GM18873 (cell line): Measurements from ENCODE around the gene FRMD4A.
"Not testable (repeated sequence)": the region's sequence is repeated elsewhere in the genome, so short reads cannot be mapped to it uniquely, and the experiment has no call there.

ENCODE experiments used
- ATAC-seq: cut with Tn5 transposase; IDR thresholded peaks from one replicate; pipeline ENCODE4 v1.9.1; 2021; ENCODE audit warnings: mild to moderate bottlenecking, moderate library complexity, moderate number of reproducible peaks; ENCODE audit not compliant: unreplicated experiment, low FRiP score

FRMD4A gene

DNA sequence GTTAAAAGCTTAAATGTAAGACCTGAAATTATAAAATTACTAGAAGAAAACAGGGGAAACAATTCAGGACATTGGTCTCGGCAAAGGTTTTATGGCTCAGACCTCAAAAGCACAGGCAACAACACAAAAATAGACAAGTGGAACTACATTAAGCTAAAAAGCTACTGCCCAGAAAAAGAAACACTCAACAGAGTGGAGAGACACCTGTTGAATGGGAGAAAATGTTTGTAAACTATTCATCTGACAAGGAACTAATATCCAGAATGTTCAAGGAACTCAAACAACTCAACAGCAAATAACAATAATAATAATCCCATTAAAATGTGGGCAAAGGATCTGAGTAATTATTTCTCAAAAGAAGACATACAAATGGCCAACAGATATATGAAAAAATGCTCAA, 170.4 kb downstream of the FRMD4A start:
- no peak for ATAC-seq

DNA sequence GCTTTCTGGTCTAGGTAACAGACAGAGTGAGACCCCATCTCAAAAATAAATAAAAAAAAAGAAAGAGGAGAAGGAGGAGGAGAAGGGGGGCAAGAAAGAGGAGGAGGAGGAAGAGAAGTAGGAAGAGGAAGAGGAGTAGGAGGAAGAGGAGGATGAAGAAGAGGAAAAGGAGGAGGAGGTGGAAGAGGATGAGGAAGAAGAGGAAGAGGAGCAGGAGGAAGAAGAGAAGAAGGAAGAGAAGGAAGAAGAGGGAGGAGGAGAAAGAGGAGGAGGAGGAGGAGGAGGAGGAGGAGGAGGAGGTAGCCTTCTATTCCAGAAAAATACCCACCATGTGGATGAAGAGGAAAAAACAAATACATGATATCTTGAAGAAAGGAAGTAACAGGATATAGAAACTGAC, 172.1 kb downstream of the FRMD4A start:
- no peak for ATAC-seq

GRCh38 chr10:14156104-14156503, 174.6 kb downstream of the FRMD4A start:
- no peak for ATAC-seq

DNA sequence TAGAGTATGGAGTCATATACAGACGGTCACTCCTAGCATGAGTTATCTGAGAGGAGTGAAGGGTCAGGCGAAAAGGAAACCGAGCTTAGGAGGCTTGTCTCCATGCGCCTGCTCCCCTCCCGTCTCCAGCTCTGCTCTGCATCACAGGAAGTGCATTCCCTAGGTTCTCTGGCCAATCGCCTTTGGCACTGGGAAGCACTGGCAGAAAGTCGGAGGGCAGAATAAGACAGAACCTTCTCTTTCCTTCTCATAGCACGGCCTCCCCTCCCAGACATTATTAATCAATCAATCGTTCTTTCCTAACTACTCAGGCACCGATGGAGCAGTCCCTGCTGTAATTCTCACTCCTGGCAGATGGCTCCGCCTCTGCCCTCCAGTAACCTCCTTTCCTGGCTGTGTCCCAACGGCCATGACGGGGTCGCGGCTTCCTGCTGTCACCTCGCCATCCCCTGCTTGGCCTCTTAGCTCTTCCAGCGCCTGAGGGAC, 177.1 kb downstream of the FRMD4A start:
- ATAC-seq: no peak

- ATAC-seq: no peak
Measured at GRCh38 chr10:14151571-14151970, 179.2 kb downstream of the FRMD4A start.

- no peak for ATAC-seq
Measured at GRCh38 chr10:14150526-14150925, 180.2 kb downstream of the FRMD4A start.

- ATAC-seq: no peak
Measured at GRCh38 chr10:14146501-14146900, 184.2 kb downstream of the FRMD4A start.

GRCh38 chr10:14146025-14146424, 184.7 kb downstream of the FRMD4A start:
- no peak for ATAC-seq

DNA sequence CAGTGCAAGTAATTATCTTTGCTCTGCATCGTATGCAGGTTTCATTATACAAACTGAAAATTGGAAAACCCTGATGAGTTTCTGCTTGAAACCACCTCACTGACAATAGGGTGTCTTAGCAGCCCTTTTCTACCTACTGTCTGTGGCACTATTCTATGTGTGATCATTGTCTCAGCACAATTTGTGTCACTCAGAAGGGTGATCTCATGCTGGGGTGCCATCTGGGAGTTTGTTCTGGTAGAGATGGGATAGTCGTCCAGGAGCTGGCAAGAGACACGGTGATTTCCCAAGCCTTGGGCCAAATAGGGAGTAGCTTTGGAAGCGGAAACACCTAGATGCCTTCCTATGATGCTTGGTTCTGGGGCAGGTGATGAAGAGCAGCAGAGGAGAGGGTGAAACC, 186.3 kb downstream of the FRMD4A start:
- ATAC-seq: no peak

DNA sequence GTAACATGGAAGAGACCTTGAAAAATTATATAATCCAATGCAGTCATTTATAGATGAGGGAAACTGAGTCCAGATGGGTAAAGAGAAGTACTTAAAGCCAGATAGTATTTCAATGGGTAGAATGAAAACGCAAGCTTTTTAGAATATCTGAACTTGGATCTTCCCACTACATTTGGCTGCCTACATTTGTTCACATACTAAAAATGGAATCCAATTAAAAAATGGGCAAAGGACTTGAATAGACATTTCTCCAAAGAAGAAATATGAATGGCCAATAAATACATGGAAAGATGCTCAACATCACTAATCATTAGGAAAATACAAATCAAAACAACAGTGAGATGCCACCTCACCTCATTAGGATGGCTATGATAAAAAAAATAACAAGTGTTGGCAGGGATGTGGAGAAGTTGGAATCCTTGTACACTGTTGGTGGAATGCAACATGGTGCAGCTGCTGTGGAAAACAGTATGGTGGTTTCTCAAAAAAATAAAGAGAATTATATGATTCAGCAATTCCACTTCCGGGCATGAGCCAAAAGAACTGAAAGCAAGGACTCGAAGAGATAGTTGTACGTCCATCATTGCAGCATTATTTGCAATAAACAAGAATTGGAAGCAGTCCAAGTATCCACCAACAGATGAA, 188.0 kb downstream of the FRMD4A start:
- ATAC-seq: no peak

- no peak for ATAC-seq
Measured at GRCh38 chr10:14141283-14141682, 189.4 kb downstream of the FRMD4A start.

DNA sequence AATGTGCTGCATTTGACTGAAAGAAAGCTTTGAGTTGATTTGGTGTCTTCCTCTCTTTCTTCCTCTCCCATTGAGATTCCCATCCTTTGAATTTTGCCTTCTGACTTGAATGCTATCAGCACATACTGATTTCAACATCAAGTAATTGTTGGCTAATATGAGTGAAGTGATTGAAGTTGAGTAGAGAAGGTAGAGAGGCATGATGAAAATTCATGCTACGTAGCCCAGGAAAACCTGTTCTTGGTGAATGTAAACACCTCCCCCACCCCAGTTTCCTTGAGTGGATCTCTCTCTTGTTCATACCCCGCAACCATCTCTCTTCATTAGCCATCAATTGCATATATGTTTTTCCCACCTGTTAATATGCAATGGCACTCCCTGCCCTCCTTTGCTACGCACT, 193.3 kb downstream of the FRMD4A start:
- no peak for ATAC-seq

DNA sequence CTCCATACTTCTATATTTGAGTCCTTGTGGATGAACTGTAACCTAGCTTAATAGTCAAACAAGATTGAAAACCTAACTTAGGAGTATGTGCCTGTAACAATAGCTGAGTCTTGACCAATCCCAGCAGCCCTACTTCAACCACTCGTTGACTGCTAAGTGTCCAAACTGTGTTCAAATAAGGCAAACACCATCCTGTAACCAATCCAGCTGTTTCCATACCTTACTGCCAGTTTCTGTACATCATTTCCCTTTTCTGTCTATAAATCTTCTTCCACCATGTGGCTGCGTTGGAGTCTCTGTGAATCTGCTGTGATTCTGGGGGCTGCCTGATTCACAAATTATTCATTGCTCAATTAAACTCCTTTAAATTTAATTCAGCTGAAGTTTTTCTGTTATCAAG, 195.5 kb downstream of the FRMD4A start:
- not testable (repeated sequence) for ATAC-seq

DNA sequence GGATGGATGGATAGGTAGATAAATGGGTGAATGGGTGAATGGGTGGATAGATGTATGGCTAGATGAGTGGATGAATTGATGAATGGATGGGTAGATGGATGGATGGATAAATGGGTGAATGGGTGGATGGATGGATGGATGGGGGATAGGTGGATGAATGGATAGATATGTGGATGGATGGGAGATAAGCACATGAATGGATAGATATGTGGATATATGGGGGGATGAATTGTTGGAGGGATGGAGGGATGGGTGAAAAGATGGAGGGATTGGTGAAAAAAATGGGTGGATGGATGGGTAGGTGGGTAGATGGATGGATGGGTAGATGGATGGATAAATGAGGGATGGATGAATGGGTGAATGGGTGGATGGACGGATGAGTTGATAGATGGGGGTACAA, 196.4 kb downstream of the FRMD4A start:
- ATAC-seq: no peak

DNA sequence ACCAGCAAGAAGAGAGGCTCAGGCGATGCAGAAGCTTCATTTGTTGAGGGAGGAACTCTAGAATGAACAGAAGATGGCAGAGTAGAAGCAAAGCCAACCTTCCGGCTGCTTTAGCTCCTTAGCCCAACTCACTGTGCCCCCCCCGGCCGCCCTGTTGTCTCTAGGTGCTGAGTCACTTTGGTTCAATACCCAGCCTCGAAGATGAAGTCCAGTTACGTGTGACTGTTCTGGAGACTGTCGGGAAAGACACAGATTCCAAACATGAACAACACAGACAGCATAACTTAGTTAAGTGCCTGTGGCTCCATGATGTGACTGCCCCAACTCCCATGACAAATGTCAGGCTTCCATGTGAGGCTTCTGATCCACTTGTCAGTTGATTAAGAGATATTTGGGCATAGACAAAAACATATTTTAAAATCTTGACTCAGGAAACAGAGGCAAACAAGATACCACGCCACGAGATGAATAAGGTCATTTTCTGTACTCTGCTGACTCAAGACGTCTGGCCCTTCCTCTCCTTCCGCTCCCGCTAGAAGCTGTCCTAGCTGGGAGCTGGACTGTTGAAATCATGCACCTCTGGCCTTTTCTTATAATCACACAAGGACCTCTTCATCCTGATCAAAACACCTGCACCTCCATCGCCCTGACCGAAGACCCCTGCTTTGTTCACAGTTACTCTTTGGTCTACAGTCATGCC, 199.3 kb downstream of the FRMD4A start:
- no peak for ATAC-seq

DNA sequence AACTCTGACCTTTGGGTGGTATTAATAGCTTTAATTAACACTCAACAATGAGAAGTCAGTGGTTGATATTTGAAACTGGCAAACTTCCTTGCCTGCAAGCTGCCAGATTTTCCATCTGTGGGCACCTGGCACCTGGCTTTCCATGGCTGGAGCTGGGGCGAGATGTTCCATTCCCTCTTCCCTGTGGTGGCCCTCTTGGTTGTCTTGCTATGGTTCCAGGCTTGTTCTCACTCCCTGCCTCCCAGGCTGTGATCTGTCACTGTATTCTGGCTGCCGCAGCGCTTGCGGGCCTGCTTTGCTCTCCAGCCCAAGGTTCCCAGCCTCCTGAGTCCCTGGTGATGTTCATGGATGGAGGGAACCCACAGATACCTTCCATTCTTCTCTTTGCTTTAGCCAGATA, 201.0 kb downstream of the FRMD4A start:
- ATAC-seq: no peak

DNA sequence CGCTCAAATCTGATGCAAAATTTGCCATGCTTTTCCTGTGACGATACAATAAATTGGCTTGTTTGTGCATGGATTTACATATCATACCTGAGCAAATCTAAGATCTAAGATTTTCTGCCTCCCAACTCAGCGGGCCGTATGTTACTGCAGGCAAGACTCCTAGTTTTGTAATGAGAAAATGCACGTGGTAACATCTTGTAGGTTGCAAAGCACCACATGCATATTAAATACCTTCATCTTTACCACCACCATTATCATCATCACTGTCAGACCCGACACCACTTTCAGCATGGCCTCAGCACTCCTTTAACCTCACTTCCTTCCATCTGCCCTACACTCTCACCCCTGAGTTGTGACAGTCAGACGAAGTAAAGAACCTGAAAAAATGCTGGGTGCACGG, 202.2 kb downstream of the FRMD4A start:
- no peak for ATAC-seq

- no peak for ATAC-seq
Measured at GRCh38 chr10:14126697-14127440, 203.9 kb downstream of the FRMD4A start.

GRCh38 chr10:14125564-14125963, 205.2 kb downstream of the FRMD4A start:
- ATAC-seq: no peak

- no peak for ATAC-seq
Measured at GRCh38 chr10:14124941-14125340, 205.8 kb downstream of the FRMD4A start.

- no peak for ATAC-seq
Measured at GRCh38 chr10:14123139-14123538, 207.6 kb downstream of the FRMD4A start.
